Ishikawa (cell line): ENCODE data around the gene ATRN.

Experiments used
- CEBPB ChIP-seq: IDR thresholded peaks from 2 replicates; pipeline ENCODE4 v1.6.1; 2012
- CREB1 ChIP-seq: IDR thresholded peaks from 2 replicates; pipeline ENCODE4 v1.6.1; 2012; ENCODE audit warnings: low read depth
- EGR1 ChIP-seq: IDR thresholded peaks from 2 replicates; pipeline ENCODE4 v1.6.1; 2012
- EP300 ChIP-seq: IDR thresholded peaks from 2 replicates; pipeline ENCODE4 v1.6.1; 2012; ENCODE audit warnings: borderline replicate concordance
- MAX ChIP-seq: IDR thresholded peaks from 2 replicates; pipeline ENCODE4 v1.6.1; 2012
- RAD21 ChIP-seq: IDR thresholded peaks from 2 replicates; pipeline ENCODE4 v1.6.1; 2012; ENCODE audit warnings: low read depth
- TAF1 ChIP-seq: IDR thresholded peaks from 2 replicates; pipeline ENCODE4 v1.6.1; 2012; ENCODE audit warnings: low read depth, mild to moderate bottlenecking
- USF1 ChIP-seq: IDR thresholded peaks from 2 replicates; pipeline ENCODE4 v1.6.1; 2012
- YY1 ChIP-seq: IDR thresholded peaks from 2 replicates; pipeline ENCODE4 v1.6.1; 2012; ENCODE audit warnings: low read depth
- ZBTB7A ChIP-seq: IDR thresholded peaks from 2 replicates; pipeline ENCODE4 v1.6.1; 2012; ENCODE audit warnings: low read depth
- TF ChIP-seq, protein P1 (sequence below): IDR thresholded peaks from 2 replicates; pipeline ENCODE4 v1.6.1; 2012; ENCODE audit warnings: low read depth, mild to moderate bottlenecking

- TF ChIP-seq TAF1 (no peak), USF1 (no peak), CREB1 (no peak), RAD21 (no peak), EGR1 (no peak), MAX (no peak), YY1 (no peak), EP300 (no peak), CEBPB (no peak), ZBTB7A (no peak)
- TF ChIP-seq, protein P1, sequence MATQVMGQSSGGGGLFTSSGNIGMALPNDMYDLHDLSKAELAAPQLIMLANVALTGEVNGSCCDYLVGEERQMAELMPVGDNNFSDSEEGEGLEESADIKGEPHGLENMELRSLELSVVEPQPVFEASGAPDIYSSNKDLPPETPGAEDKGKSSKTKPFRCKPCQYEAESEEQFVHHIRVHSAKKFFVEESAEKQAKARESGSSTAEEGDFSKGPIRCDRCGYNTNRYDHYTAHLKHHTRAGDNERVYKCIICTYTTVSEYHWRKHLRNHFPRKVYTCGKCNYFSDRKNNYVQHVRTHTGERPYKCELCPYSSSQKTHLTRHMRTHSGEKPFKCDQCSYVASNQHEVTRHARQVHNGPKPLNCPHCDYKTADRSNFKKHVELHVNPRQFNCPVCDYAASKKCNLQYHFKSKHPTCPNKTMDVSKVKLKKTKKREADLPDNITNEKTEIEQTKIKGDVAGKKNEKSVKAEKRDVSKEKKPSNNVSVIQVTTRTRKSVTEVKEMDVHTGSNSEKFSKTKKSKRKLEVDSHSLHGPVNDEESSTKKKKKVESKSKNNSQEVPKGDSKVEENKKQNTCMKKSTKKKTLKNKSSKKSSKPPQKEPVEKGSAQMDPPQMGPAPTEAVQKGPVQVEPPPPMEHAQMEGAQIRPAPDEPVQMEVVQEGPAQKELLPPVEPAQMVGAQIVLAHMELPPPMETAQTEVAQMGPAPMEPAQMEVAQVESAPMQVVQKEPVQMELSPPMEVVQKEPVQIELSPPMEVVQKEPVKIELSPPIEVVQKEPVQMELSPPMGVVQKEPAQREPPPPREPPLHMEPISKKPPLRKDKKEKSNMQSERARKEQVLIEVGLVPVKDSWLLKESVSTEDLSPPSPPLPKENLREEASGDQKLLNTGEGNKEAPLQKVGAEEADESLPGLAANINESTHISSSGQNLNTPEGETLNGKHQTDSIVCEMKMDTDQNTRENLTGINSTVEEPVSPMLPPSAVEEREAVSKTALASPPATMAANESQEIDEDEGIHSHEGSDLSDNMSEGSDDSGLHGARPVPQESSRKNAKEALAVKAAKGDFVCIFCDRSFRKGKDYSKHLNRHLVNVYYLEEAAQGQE, result no peak
Measured at GRCh38 chr20:3659492-3660261, 188.9 kb downstream of the ATRN start.
